Stimulated activated CD8-positive, alpha-beta memory T cell treated with anti-CD3 and anti-CD28 coated beads, Interleukin-4, amount 100 ng/mL, for 24 hours (primary cell): ENCODE measurements around the gene LINC00305.

Source experiments
- DNase-seq: peaks from one replicate; pipeline ENCODE4 v3.0.0-alpha.2; 2020; ENCODE audit warnings: low read depth

The LINC00305 gene

GRCh38 chr18:64148988-64149387, at the start of gene LINC00305:
Gene LINC00305 (minus strand): TSS chr18:64149088.
- DNase-seq, result no peak

- no peak for DNase-seq
Measured at GRCh38 chr18:64191069-64191468, 42.2 kb upstream of the LINC00305 start.

GRCh38 chr18:64185987-64186386, 37.1 kb upstream of the LINC00305 start:
- no peak for DNase-seq

GRCh38 chr18:64183665-64184064, 34.8 kb upstream of the LINC00305 start:
- DNase-seq, result no peak

- no peak for DNase-seq
Measured at GRCh38 chr18:64180617-64181016, 31.7 kb upstream of the LINC00305 start.

GRCh38 chr18:64180171-64180570, 31.3 kb upstream of the LINC00305 start:
- DNase-seq, result no peak

- no peak for DNase-seq
Measured at GRCh38 chr18:64179556-64180080, 30.7 kb upstream of the LINC00305 start.

GRCh38 chr18:64178860-64179259, 30.0 kb upstream of the LINC00305 start:
- DNase-seq, result no peak

GRCh38 chr18:64175432-64175831, 26.5 kb upstream of the LINC00305 start:
- no peak for DNase-seq

- DNase-seq, result no peak
Measured at GRCh38 chr18:64171576-64171975, 22.7 kb upstream of the LINC00305 start.

- DNase-seq, result no peak
Measured at GRCh38 chr18:64167408-64167925, 18.6 kb upstream of the LINC00305 start.

- DNase-seq, result no peak
Measured at GRCh38 chr18:64165906-64166305, 17.0 kb upstream of the LINC00305 start.

GRCh38 chr18:64164883-64165282, 16.0 kb upstream of the LINC00305 start:
- DNase-seq, result no peak

- no peak for DNase-seq
Measured at GRCh38 chr18:64149916-64150438, 1.1 kb upstream of the LINC00305 start.

- DNase-seq, result no peak
Measured at GRCh38 chr18:64142904-64143303, 6.0 kb downstream of the LINC00305 start.

- no peak for DNase-seq
Measured at GRCh38 chr18:64137914-64138313, 11.0 kb downstream of the LINC00305 start.

GRCh38 chr18:64134044-64134747, 14.7 kb downstream of the LINC00305 start:
- DNase-seq, result no peak

- no peak for DNase-seq
Measured at GRCh38 chr18:64132871-64133270, 16.0 kb downstream of the LINC00305 start.

GRCh38 chr18:64131314-64131713, 17.6 kb downstream of the LINC00305 start:
- DNase-seq, result no peak

GRCh38 chr18:64127172-64127571, 21.7 kb downstream of the LINC00305 start:
- DNase-seq, result no peak

- DNase-seq, result no peak
Measured at GRCh38 chr18:64119916-64120315, 29.0 kb downstream of the LINC00305 start.

GRCh38 chr18:64118406-64118805, 30.5 kb downstream of the LINC00305 start:
- DNase-seq, result no peak

GRCh38 chr18:64116571-64117175, 32.2 kb downstream of the LINC00305 start:
- no peak for DNase-seq
